Activated CD8-positive, alpha-beta memory T cell treated with anti-CD3 and anti-CD28 coated beads, Interleukin-2, amount 50 U/mL, for 48 hours (primary cell): ENCODE data around the gene DDX52.
"Not testable (repeated sequence)": the region's sequence is repeated elsewhere in the genome, so short reads cannot be mapped to it uniquely, and the experiment has no call there.

Source experiments
- DNase-seq: peaks from one replicate; pipeline ENCODE4 v3.0.0-alpha.2; 2020

The DDX52 gene

GRCh38 chr17:37650419-37651003, 7.3 kb upstream of the DDX52 start:
- no peak for DNase-seq

DNA sequence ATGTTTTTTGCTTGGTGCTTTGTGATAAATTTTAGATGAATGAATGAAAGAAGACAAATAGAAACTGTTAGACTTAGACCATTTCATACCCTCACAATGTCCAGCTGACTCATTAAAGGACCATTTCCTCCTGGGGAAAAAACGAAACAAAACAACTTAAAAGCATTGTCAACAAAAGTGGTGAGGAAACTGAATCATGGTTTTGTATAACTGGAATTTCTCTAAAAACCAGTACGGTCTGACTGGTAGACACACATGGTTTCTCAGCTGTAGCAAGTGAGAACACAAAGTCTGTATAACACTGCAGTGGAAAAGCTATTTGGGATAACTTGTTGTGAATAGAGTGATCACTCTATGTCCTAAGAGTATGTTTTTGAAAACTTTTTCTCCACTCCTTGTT, 5.3 kb upstream of the DDX52 start:
- no peak for DNase-seq

- DNase-seq: no peak
Observed at GRCh38 chr17:37647856-37648255, 4.6 kb upstream of the DDX52 start.

- DNase-seq: no peak
Observed at GRCh38 chr17:37643869-37644268, 623 bp upstream of the DDX52 start.

DNA sequence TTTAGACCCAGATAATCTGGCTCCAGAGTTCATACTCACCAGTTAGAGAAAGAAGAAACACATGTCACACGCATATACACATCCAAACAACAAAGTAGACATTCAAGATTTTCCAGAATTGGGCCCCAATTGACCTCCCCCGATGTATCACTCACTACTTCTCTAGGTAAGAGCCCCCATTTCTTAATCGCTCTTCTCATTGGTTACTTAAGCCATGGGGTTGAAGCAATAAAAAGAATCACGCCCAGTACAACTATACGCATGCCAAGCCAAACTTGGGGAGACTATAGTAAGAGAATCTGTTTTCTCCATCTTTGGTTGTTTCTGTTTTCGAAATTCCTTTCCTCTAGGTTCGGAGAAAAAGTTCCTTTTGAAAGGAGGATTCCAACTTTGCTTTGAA, 565 bp downstream of the DDX52 start:
- DNase-seq: no peak

DNA sequence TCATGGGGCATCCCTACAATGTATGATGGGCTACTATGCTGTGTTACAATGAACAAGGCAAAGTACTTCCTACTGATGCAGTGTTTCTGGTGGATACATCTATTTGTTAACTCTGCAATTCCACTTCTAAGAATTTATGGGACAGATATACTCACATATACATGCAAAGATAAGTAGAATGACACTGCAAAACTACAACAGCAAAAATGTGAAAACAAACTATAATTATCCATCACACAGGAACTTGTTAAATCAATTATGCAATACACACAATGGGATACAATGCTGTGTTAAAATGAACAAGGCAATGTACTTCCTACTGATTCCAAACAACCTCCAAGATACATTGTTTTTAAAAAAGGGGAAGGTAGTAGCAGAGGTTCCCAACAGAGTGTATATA, 3.2 kb downstream of the DDX52 start:
- no peak for DNase-seq

GRCh38 chr17:37637956-37638355, 5.3 kb downstream of the DDX52 start:
- no peak for DNase-seq

GRCh38 chr17:37616430-37616829, 26.8 kb downstream of the DDX52 start:
- not testable (repeated sequence) for DNase-seq

- DNase-seq: no peak
Observed at GRCh38 chr17:37614823-37615222, 28.4 kb downstream of the DDX52 start.

GRCh38 chr17:37614391-37614790, 28.9 kb downstream of the DDX52 start:
- DNase-seq: no peak

DNA sequence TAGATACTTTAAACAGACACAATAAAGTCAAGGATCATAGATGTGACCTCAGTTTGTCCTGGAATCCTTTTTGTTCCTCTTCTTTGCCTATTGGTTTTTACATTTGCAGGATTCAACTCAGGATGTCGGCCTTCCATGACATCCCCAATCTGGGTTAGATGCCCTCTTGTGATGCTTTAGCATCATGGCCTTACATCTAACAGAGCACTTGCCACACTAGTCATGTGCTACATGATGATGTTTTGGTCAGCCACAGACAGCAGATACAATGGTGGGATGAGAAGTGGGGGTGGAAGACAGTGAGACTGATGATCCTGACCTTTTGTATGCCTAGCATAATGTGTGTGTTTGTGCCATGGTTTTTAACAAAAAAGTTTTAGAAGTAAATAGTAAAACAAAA, 32.3 kb downstream of the DDX52 start:
- no peak for DNase-seq

GRCh38 chr17:37610041-37610420, 33.2 kb downstream of the DDX52 start:
- DNase-seq: not testable (repeated sequence)

DNA sequence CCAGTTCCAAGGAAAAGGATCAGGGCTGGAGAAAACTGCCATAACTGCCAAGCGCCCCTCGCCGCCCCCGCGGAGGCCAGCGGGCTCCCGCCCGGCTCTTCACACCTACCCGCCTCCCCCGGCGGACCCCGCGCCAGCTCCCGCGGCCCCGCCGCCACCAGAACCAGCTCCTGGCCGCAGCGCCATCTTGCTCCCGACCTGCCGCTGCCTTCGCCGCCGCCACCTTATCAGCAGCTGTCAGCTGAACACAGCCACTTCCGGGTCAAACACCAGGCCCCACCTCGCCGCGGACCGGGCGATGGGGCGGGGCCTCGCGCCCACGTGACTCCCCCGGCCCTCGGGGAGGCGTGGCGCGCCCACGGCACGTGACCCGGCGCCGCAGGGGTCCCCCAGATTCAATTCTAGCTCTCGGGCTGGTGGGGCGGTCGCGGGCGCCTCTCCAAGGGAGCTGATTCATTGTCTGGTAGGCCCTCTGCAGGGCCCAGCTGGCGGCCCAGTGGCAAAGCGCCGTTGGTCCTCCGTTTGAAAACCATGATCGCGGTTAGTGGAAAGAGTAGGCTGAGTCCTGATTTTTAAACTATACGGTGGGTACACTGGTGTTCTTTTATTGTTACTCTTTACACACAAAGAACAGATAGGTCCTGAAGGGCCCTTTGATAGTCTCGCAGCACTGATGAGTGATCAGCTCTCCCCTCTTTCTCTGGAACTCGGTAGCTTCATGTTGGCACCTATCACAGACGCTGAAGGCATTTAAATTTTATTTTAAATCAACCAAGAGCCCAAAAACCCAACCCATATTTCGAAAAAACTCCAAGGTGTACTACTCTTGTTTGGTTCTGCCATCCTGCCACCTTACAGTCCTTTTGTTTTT, 33.8 kb downstream of the DDX52 start, which contains the start of gene SYNRG:
SYNRG (minus strand) TSS at position 249 of the 871 bp plus-strand sequence; CDS start at position 186, 63 bp downstream.
- peak; percentile 97 for DNase-seq

DNA sequence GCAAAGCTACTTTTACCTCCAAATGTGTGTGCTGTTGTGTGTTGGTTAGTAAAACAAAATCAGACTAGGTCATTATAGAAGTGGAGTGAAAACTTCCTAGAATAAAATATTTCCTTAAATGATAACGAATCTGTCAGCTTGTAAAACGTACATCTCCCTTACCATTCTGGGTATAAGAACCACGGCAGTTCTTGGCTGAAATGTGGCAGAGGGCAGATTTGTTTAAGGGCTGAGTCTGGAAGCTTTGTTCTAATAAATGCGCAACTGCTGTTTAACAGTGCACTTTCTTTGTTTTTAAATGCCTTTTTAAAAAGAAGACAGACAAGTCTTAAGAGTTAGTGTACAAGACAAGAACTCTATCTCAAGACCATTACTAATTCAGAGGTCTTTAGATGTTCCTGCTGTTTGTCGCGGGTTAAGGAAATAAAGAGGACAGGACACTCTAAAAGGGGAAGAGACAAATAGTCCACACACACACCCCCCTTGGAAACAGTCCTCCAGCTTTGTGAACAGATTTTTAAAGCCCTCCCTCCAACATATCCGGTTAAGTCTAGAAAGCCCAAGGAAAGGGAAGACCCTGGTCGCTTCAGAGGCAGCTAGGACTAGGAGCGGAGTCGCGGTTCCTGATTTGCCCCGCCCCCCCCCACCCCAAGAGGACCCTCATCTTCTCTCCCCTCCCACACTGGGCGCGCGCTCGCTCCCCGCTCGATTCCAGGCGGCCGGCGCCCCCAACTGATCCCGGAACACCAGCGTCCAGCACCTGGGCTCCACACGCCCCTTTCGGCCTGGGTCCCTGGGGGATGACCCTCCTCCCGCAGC, 34.7 kb downstream of the DDX52 start:
- DNase-seq: no peak

GRCh38 chr17:37607637-37608331, 35.5 kb downstream of the DDX52 start:
- DNase-seq: peak; percentile 62

- no peak for DNase-seq
Observed at GRCh38 chr17:37605813-37606505, 37.3 kb downstream of the DDX52 start.

DNA sequence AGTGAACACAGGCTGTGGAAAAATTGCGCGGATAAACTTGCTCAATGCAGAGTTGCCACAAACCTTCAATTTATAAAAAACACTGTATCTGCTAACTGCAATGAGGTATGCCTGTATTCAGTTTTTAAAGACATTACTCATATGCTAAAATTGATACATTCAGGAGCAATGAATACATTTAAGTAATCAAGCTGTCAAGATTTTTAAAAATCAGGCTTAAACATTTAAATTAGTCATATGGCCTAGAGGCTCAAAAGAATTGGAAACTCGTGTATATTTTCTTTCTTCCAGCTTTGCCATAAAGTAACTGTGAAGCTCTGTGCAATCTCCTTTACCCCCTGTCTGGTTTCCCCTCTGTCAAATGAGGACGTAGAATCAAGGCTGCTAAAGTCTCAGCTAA, 38.2 kb downstream of the DDX52 start:
- DNase-seq: no peak

GRCh38 chr17:37604556-37604955, 38.7 kb downstream of the DDX52 start:
- DNase-seq: no peak

GRCh38 chr17:37598145-37598544, 45.1 kb downstream of the DDX52 start:
- DNase-seq: no peak

- no peak for DNase-seq
Observed at GRCh38 chr17:37592291-37592690, 51.0 kb downstream of the DDX52 start.

- no peak for DNase-seq
Observed at GRCh38 chr17:37585066-37585465, 58.2 kb downstream of the DDX52 start.

- DNase-seq: no peak
Observed at GRCh38 chr17:37576281-37576680, 67.0 kb downstream of the DDX52 start.
